ENCODE data around the gene WDR27.

- TF ChIP-seq GATA2 (IDR thresholded peaks at IDR 0.05; ENCODE audit: low read depth, low read length) (no peak), GATA3 (IDR thresholded peaks at IDR 0.05; ENCODE audit: low read depth, low read length) (no peak)
Measured at GRCh38 chr6:169577236-169577635, 124.6 kb downstream of the WDR27 start.
